HG03039 (cell line): ENCODE data around the gene NSL1.
"Not testable (repeated sequence)": the region's sequence is repeated elsewhere in the genome, so short reads cannot be mapped to it uniquely, and the experiment has no call there.

ENCODE experiments used
- ATAC-seq: cut with Tn5 transposase; IDR thresholded peaks from one replicate; pipeline ENCODE4 v1.9.1; 2021; ENCODE audit warnings: mild to moderate bottlenecking, moderate library complexity; ENCODE audit not compliant: unreplicated experiment

NSL1 gene

DNA sequence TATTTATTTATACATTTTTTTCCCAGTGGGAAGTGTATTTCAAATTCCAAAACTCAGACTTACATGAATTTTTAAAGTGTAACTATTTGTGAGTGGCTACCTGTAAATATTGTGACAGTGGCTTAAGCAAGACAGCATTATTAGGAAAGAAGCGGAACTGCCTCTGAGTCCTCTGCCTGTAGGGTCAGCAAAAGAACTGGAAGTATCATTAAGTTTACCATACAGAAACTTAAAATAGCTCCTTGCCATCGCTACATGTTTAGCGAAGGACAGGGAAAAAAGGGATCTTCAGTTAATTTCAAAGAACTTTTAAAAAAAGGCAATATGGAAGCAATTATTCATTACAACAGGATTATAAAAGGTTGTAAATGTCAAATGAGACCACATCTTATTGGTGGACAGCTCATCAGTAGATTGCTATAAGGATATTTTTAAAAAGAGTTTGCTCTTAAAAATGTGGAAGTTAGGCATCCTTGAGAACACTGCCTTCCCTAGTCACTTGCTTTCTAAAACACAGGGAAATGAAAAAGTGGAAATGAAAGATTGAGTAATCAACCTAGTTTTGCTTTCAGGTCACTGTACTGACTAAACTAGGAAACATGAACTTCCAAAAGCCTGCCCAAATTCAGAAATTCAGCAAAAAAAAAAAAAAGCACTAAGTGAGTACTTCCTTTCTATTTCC lies 39.2 kb downstream of the NSL1 start:
- ATAC-seq, result no peak

- no peak for ATAC-seq
Measured at GRCh38 chr1:212749821-212750535, 41.6 kb downstream of the NSL1 start.

DNA sequence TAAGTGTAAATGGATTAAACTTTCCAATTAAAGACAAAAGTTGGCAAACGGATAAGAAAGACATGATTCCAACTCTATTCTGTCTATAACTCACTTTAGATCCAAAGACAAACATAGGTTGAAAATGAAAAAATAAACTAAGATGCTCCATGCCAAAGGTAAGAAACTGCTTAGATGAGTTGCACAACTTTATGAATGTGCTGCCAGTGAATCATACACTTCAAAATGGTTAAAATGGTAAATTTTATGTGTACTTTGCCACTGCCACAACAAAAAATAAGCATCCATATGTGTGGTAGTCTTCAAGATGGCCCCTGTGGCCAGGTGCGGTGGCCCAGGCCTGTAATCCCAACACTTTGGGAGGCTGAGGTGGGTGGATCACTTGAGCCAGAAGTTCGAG lies 45.0 kb downstream of the NSL1 start:
- no peak for ATAC-seq

DNA sequence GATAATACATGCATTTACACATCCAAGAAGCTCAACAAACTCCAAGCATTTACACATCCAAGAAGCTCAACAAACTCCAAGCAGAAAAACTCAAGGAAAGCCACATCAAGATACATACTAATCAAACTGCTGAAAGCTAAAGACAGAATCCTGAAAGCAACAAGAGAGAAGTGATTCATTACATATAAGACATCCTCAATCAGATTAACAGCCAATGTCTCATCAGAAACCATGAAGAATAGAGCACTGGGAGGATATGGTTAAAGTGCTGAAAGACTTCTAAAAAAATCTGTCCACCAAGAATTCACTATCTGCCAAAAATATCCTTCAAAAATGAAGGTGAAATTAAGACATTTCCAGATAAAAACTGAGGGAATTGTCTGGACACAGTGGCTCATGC lies 46.3 kb downstream of the NSL1 start:
- ATAC-seq, result no peak

GRCh38 chr1:212743901-212744475 lies 47.6 kb downstream of the NSL1 start:
- ATAC-seq, result no peak

- no peak for ATAC-seq
Measured at GRCh38 chr1:212738330-212738729, 53.2 kb downstream of the NSL1 start.

DNA sequence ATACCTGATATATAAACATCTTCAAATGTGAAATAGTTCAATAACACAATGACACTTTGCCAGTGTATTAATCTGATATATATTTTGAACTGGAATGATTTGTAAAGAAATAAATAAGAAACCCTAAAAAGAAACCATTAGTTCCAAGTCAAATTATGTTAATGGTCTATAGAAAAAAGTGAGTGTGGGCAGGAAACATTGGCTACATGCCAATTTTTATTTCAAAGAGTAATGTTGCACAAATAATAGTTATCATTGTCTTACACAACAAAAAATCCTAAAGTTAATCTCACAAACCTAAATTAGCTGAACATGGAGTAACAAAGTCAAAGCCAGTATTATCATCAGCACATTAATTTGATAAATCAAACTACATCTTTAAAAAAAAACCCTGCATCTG lies 54.0 kb downstream of the NSL1 start:
- no peak for ATAC-seq

DNA sequence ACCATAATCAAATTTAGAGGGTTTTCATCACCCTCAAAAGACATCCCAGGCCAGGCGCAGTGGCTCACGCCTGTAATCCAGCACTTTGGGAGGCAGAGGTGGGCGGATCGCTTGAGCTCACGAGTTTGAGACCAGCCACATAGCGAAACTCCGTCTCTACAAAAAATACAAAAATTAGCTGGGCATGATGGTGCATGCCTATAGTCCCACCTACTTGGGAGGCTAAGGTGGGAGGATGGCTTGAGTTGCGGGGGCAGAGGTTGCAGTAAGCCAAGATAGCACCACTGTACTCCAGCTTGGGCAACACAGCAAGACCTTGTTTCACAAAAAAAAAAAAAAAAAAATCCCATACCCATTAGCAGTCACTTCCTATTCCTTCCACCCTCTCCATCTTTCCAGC lies 58.5 kb downstream of the NSL1 start:
- no peak for ATAC-seq

DNA sequence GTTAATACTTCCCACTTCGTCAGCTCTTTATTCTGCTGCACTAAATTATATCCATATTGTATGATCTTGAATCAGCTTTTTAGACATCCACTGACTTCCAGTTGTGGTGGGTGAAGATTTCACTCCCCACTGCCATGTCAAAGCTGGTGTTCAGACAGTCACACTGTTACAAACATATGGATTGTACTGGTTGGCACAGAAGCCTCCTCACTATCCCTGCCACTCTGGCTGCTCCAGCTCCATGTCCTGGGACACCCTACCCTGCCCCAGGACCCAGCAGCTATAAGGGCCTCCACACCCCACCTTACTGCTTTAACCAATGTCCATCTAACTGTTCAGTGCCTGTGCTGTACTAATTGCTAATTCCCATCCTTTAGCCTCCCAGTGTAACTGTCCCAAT lies 59.9 kb downstream of the NSL1 start:
- no peak for ATAC-seq

DNA sequence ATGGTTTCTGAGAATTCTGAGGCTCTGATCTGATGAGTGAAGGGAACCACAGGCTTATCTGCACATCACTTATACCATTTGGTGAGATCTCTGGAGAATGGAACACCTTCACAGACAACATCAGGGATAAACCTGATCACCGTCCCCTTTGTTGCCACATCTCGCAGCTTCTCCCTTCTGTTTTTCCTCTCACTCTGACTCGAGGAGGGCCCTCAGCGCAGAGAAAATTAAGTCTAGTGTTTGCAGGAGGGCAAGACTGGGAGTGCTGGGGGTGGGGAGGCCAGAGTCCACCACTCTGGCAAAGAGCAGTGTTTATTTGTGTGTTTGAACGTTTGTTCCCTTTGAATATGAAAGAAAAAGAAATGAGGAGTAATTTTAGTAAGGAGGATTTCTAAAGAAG lies 63.0 kb downstream of the NSL1 start:
- no peak for ATAC-seq

- ATAC-seq, result no peak
Measured at GRCh38 chr1:212727386-212728181, 64.0 kb downstream of the NSL1 start.

DNA sequence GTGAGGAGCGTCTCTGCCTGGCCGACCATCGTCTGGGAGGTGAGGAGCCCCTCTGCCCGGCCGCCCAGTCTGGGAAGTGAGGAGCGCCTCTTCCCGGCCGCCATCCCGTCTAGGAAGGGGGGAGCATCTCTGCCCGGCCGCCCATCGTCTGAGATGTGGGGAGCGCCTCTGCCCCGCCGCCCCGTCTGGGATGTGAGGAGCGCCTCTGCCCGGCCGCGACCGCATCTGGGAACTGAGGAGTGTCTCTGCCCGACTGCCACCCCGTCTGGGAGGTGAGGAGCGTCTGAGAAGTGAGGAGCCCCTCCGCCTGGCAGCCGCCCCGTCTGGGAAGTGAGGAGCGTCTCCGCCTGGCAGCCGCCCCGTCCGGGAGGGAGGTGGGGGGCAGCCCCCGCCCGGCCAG lies 66.9 kb downstream of the NSL1 start:
- ATAC-seq, result not testable (repeated sequence)

- ATAC-seq, result no peak
Measured at GRCh38 chr1:212722270-212722957, 69.2 kb downstream of the NSL1 start.

DNA sequence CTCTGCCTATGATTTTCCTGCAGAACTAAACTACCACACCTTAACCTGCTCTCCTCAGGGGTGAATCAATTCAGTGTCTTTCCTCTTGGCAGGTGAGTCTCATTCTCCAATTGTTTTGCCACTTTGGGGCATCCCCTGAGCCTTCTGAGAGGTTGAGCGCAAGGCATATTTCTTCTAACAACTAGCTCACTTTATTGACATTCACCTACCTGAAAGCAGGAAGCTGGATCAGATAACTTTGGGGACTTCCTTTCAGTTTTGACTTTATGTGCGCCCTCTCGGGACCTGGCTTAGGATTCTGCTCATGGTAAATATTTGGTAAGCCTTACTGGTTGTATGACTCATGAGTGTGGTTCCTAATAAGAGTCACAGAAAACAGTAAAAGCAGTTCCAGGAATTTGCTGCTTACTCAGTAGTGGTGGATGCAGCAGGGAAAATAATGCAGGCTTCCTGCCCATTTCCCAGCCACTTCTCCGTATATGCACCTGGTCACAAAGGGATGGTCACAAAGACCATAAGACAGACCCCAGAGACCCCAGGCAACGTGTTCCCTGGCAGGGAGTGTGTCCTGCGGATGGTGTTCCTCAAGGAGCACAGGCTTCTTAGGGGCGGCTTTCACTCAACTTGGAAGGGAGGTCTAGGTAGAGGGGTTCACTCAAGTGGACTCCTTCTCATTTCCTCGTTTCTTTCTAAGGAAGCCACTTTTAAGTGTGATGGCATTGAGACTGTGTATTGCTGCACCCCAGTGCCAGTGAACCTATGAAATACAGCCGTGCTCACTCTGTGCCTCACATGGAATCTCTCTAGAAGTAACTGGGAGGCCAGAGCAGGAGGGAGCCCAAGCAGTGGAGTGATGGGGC lies 70.0 kb downstream of the NSL1 start:
- ATAC-seq, result no peak

GRCh38 chr1:212719633-212720032 lies 71.9 kb downstream of the NSL1 start:
- ATAC-seq, result no peak

DNA sequence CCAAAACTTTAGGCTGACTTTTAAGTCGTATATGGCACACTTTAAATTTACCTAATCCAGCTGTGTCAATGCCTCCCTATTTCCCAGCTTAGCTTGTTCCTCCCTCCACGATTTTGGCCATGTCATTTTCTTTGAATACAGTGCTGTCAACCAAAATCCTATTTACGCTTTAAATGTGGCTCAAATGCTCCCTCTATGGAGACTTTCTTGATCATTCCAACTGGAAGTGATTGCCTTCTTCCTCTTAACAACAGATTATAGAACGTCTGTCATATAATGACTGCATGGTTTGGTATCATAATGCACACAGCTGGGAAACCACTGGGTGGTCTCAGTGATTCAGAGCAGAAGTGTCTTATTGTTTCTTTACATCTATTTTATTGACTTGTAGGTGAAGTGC lies 73.1 kb downstream of the NSL1 start:
- no peak for ATAC-seq

- ATAC-seq, result no peak
Measured at GRCh38 chr1:212716161-212716560, 75.4 kb downstream of the NSL1 start.

- no peak for ATAC-seq
Measured at GRCh38 chr1:212713465-212714136, 78.0 kb downstream of the NSL1 start.

- ATAC-seq, result no peak
Measured at GRCh38 chr1:212712451-212713303, 78.9 kb downstream of the NSL1 start.
